Measurements from ENCODE around the gene AP2M1. TPM values are rescaled to one million over a fixed set of nuclear protein-coding genes. Genes with fewer than 3 reads are reported as not detected.

The AP2M1 gene
- polyA plus RNA-seq, 1 of the 3 experiments (the other 2 are of a cell fraction), result 759 TPM

DNA sequence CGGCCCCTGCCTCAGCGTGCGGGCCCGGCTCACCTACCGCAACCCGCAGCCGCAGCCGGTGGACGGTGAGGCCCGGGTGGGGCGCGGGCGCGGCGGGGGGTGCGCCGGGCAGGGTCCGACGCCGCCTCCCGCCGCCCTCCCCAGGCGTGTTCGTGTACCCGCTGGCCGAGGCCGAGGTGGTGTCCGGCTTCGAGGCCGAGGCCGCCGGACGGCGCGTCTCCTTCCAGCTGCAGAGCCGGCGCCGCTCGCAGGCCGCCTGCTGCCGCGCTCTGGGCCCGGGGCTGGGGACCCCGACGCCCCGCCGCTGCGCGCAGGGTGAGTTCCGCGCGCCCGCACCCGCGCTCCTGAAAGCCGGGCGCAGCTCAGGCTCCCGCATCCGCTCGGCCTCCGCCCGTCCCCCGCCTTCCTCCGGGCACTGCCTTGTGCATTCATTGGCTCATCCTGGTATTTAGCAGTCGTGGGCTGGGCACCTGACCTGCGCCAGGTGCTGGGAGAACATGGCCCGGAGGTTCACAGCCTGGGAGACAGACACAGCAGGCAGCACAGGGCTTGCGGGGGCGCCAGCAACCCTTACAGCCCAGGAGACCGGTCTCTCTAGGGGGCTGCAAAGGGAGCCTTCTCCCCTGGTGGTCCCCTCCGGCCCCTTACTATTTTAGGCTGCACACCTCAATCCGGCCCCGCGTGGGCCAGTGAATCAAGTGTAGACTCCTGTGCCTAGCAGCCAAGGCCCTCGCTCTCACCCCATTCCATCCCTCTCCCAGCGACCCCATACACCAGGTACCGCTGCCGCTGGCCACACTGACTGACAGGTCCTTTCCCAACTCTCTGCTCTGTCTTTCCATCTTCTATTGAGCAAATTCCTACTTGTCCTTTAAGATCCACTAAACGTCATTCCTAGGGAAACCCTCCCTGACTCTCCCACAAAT, 56.2 kb downstream of the AP2M1 start:
- TF ChIP-seq YY1 (IDR thresholded peaks at IDR 0.05; ENCODE audit: low read depth) (no peak), JUND (IDR thresholded peaks at IDR 0.05) (no peak), ELF1 (IDR thresholded peaks at IDR 0.05) (no peak), MXI1 (IDR thresholded peaks at IDR 0.05; ENCODE audit: low read depth, low read length) (no peak), MEF2A (IDR thresholded peaks at IDR 0.05; ENCODE audit: borderline replicate concordance, low read depth) (no peak), CHD2 (IDR thresholded peaks at IDR 0.05; ENCODE audit: low read length, partially characterized antibody) (no peak), FOXM1 (IDR thresholded peaks at IDR 0.05; ENCODE audit: low read depth) (no peak)
- TF ChIP-seq, protein P1, sequence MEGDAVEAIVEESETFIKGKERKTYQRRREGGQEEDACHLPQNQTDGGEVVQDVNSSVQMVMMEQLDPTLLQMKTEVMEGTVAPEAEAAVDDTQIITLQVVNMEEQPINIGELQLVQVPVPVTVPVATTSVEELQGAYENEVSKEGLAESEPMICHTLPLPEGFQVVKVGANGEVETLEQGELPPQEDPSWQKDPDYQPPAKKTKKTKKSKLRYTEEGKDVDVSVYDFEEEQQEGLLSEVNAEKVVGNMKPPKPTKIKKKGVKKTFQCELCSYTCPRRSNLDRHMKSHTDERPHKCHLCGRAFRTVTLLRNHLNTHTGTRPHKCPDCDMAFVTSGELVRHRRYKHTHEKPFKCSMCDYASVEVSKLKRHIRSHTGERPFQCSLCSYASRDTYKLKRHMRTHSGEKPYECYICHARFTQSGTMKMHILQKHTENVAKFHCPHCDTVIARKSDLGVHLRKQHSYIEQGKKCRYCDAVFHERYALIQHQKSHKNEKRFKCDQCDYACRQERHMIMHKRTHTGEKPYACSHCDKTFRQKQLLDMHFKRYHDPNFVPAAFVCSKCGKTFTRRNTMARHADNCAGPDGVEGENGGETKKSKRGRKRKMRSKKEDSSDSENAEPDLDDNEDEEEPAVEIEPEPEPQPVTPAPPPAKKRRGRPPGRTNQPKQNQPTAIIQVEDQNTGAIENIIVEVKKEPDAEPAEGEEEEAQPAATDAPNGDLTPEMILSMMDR (IDR thresholded peaks at IDR 0.05), result no peak
- TF ChIP-seq, protein P2, sequence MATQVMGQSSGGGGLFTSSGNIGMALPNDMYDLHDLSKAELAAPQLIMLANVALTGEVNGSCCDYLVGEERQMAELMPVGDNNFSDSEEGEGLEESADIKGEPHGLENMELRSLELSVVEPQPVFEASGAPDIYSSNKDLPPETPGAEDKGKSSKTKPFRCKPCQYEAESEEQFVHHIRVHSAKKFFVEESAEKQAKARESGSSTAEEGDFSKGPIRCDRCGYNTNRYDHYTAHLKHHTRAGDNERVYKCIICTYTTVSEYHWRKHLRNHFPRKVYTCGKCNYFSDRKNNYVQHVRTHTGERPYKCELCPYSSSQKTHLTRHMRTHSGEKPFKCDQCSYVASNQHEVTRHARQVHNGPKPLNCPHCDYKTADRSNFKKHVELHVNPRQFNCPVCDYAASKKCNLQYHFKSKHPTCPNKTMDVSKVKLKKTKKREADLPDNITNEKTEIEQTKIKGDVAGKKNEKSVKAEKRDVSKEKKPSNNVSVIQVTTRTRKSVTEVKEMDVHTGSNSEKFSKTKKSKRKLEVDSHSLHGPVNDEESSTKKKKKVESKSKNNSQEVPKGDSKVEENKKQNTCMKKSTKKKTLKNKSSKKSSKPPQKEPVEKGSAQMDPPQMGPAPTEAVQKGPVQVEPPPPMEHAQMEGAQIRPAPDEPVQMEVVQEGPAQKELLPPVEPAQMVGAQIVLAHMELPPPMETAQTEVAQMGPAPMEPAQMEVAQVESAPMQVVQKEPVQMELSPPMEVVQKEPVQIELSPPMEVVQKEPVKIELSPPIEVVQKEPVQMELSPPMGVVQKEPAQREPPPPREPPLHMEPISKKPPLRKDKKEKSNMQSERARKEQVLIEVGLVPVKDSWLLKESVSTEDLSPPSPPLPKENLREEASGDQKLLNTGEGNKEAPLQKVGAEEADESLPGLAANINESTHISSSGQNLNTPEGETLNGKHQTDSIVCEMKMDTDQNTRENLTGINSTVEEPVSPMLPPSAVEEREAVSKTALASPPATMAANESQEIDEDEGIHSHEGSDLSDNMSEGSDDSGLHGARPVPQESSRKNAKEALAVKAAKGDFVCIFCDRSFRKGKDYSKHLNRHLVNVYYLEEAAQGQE (IDR thresholded peaks at IDR 0.05; ENCODE audit: low read depth, low read length), result no peak
- TF ChIP-seq, protein P3, sequence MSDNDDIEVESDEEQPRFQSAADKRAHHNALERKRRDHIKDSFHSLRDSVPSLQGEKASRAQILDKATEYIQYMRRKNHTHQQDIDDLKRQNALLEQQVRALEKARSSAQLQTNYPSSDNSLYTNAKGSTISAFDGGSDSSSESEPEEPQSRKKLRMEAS (IDR thresholded peaks at IDR 0.05; ENCODE audit: low read depth), result no peak
- Histone ChIP-seq H3K9me2 (no peaks in the 10 kb centered on the region), H4K20me1 (ENCODE audit: insufficient read depth) (no peaks in the 10 kb centered on the region), H3F3A (replicated peaks; ENCODE audit: insufficient read depth) (no peaks in the 10 kb centered on the region), H3K36me3 (replicated peaks in 1 of 2; ENCODE audit: control insufficient read depth in 1 of 2, insufficient read depth in 2 of 2, low read length in 1 of 2) (no peaks in the 10 kb centered on the region), H3K4me1 (ENCODE audit: control insufficient read depth in 1 of 2, insufficient read depth in 2 of 2, low read depth in 1 of 2, low read length in 1 of 2) (peaks cover 0 to 28% of the 10 kb centered on the region in 2 experiments; a peak in 2 of 4 replicates), H3K27me3 (ENCODE audit: insufficient read depth) (peaks cover 27% of the 10 kb centered on the region), H3K79me2 (ENCODE audit: insufficient read depth) (no peaks in the 10 kb centered on the region), H3K4me3 (ENCODE audit: low read depth in 2 of 2, low read length in 1 of 2) (peak overlapping the region in 1 of 2 experiments; percentile 50; a peak in 2 of 4 replicates), H3K9me3 (no peaks in the 10 kb centered on the region), H2AFZ (ENCODE audit: low read depth) (no peak overlapping the region), H3K27ac (ENCODE audit: low read depth in 2 of 2, low read length in 1 of 2) (no peak overlapping the region), H3K9ac (no peak overlapping the region), H3K4me2 (no peak overlapping the region)
- POLR2A ChIA-PET, result interaction anchor here (0.6 to 1.0 kb wide), 2 partner anchors 43 to 347 kb away, joined by 3 read pairs; no protein-coding TSS in a partner anchor
- 84% methylated on average over 8 of the region's 79 CpGs for WGBS (ENCODE audit: low lambda C conversion rate)
- peak; percentile 63 for DNase-seq
- CTCF ChIA-PET, result interaction anchor here (0.8 to 5.9 kb wide), 11 partner anchors 11 to 335 kb away, joined by 3 to 61 read pairs (median 8); partner anchors contain the start of genes ALG3 and EEF1AKMT4

All from SK-N-SH (cell line).